ENCODE results near the gene CYBA.

GRCh38 chr16:88610080-88610479, 40.8 kb downstream of the CYBA start:
- TF ChIP-seq POLR2A (IDR thresholded peaks at IDR 0.05; ENCODE audit: low read length) (no peak), GATA1 (IDR thresholded peaks at IDR 0.05; ENCODE audit: low read depth, low read length) (no peak)
